HG03378 (cell line): ENCODE results near the gene FAF1.
"Not testable (repeated sequence)": the region's sequence is repeated elsewhere in the genome, so short reads cannot be mapped to it uniquely, and the experiment has no call there.

ENCODE experiments used
- ATAC-seq: cut with Tn5 transposase; IDR thresholded peaks from one replicate; pipeline ENCODE4 v1.9.1; 2021; ENCODE audit warnings: mild to moderate bottlenecking, moderate library complexity; ENCODE audit not compliant: unreplicated experiment

FAF1 gene

DNA sequence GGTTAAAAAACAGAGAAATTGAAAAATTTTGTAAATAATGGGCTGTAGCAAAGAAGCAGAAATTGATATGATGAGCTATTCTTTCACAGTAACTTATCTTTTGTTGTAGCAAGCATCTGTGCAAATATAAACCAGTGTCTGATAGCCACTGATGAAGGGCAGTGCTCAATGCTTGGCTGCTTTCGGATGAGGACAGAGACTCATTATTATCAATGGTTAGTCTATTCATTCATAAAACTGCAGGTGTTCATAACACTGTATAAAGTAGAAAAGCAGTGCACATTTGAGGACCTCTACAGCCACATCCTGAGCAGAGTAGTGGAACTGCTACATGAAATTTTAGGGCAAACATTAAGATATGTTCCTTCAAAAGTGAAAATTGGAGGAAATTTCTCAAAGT, 107.2 kb downstream of the FAF1 start:
- no peak for ATAC-seq

DNA sequence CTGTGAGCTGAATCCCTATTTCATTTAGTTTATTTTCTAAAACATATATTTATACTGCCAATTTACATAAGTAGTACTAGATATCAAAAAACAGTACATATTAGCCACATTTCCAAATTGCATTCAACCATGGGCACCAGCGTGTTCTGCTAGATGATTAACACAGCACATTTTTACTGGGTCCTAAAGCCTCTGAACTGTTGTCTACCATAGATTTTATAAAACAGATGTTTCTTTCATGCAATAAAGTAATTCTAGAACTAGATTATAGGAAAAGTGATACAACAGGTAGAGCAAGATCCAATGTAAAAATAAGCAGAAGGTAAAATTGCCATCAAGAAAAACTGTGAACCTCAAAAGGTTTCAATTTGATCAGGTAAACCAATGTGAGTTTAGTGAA, 108.6 kb downstream of the FAF1 start:
- ATAC-seq: no peak

DNA sequence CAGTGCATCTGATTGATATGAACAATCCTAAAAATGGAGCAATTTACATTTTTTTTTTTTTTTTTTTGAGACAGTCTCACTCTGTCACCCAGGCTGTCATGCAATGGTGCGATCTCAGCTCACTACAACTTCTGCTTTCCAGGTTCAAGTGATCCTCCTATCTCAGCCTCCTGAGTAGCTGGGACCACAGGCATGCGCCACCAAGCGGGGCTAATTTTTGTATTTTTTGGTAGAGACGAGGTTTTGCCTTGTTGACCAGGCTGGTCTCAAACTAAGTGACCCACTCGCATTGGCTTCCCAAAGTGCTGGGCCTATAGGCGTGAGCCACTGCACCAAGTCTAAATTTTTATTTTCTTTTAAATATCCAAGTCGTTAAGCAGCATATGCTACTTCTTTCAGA, 109.0 kb downstream of the FAF1 start:
- no peak for ATAC-seq

- no peak for ATAC-seq
Measured at GRCh38 chr1:50847303-50847702, 112.8 kb downstream of the FAF1 start.

DNA sequence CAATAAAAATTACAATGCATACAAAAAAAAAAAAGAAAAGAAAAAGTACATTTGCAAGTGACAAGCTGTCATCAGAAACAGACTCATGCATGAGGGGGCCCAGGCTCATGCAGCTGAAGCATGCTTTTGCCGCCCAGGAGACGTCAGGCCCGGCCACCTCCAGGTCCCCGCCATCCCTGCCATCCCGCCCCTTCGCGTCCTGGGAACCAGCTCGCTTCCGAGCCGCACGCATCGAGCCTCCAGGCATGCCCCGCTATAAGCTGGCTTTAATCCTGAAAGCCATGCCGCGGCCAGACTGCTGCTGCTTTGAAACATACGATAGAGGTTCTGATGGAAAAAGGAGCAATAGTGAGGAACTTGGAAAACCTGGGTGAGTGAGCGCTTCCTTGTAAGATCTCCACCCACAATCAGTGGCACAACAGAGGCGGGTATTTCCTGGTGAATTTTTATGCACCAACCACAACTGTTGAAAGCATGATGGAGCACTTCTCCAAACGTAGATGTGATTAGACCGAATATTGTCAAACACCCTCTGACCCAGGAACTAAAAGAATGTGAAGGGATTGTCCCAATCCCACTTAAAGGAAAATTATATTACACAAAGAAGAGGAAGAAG, 113.7 kb downstream of the FAF1 start:
- ATAC-seq: no peak

DNA sequence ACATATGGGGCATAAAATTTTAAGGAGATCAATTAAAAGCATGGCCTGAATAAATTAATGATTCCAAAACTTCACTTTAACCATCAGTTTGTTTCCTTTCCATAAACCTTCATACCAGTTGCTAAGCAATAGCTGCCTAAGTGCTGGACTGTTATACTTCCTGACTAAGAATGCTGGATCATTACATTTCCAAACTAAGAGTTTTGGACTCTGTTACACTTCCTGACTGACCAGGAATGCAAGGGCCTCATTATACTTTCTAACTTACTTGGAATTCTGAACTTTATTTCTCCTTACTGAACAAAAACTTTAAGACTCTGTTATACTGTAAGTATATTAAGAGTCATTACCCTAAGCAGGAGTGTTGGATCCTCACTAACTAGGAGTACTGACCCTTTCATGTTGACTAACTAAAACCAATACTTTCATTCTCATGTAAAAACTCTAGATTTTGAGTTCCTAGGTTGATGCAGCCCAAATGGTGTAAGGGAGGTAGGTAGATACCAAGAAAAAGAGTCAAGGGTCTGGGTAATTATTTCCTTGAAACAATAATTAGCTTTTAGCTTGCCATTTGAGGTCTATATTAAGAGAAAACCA, 118.2 kb downstream of the FAF1 start:
- ATAC-seq: no peak

DNA sequence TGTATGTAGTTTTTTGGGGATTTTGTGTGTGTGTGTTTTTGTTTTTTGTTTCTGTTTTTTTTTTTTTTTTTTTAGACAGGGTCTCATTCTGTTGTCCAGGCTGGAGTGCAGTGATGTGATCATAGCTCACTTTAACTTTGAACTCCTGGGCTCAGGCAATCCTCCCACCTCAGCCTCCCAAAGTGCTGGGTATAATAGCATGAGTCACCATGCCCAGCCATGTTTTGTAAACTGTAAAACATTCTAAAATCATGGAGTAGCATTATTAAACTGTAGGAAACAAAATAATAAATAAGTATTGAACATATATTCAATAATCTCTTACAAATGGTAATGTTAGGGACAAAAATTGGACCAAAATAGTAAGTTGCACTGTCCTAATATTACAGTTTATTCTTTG, 124.0 kb downstream of the FAF1 start:
- no peak for ATAC-seq

GRCh38 chr1:50833216-50833615, 126.9 kb downstream of the FAF1 start:
- no peak for ATAC-seq

GRCh38 chr1:50832167-50832566, 127.9 kb downstream of the FAF1 start:
- ATAC-seq: no peak

DNA sequence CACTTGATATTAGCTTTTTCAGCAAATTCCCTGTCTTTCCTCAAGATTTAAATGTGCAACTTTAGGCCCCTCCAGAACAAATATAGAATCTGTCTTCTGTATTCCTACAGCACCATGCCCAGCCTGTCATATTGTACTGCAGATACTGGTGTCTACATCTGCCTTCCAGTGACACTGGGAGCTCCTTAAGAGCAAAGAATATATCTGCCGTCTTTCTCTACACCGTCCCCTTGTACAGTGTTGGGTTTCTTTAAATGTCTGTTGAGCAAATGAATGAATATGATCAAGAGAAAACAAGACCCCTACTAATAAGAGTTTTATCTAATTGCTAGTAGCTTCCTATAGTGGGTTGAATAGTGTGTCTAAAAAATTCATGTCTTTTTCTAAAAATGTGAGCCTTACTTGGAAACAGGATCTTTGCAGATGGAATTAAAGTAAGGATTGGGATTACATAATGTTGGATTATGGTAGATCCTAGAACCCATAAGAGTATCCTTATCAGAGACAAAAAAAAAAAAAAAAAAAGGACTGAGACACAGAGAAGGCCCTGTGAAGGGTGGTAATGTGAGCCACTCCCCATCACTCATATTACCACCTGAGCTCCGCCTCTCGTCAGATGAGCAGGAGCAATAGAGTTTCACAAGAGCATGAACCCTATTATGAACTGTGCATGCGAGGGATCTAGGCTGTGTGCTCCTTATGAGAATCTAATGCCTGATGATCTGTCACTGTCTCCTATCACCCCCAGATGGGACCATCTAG, 128.6 kb downstream of the FAF1 start:
- ATAC-seq: no peak

DNA sequence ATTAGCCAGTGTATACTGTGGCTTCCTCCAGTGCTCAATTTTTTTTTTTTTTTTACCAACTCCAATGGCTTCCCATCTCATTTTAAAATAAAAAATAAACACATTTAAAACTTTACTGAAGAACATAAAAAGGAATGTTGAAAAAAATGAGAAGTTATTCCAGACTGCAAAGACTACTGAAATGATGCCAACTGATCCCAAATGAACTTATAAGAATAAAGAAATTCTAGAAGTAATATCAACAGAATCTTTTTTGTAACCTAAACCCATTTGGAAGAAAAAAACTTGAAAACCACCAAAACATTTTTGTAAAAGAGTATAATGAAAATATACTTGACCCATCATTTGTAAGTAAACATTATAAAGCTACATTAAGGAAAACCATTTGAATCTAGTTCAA, 129.4 kb downstream of the FAF1 start:
- no peak for ATAC-seq

- no peak for ATAC-seq
Measured at GRCh38 chr1:50829014-50829958, 130.8 kb downstream of the FAF1 start.

- ATAC-seq: no peak
Measured at GRCh38 chr1:50827546-50827945, 132.5 kb downstream of the FAF1 start.

DNA sequence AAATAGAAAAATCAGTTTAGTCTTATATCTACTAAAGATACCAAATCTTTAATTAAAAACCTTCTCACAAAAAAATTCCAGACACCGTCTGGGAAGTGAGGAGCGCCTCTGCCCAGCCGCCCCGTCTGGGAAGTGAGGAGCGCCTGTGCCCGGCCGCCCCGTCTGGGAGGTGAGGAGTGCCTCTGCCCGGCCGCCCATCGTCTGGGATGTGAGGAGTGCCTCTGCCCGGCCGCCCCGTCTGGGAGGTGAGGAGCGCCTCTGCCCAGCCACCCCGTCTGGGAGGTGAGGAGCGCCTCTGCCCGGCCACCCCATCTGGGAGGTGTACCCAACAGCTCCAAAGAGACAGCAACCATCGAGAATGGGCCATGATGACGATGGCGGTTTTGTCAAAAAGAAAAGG, 133.3 kb downstream of the FAF1 start:
- ATAC-seq: not testable (repeated sequence)

- ATAC-seq: no peak
Measured at GRCh38 chr1:50822035-50822776, 137.9 kb downstream of the FAF1 start.

GRCh38 chr1:50820545-50820944, 139.5 kb downstream of the FAF1 start:
- no peak for ATAC-seq

GRCh38 chr1:50812346-50812745, 147.7 kb downstream of the FAF1 start:
- ATAC-seq: no peak

DNA sequence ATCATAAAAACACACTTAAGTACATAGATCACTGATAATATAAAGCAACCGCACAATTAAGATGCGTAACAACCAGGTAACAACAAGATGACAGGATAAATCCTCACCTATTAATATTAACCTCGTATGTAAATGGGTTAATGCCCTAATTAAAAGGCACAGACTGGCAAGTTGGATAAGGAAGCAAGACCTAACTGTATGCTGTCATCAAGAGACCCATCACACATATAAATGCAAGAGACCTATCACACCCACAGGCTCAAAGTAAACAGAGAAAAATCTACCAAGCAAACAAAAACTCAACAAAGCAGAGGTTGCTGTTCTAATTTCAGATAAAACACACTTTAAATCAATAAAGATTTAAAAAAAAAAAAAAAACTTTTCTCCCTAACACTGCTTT, 151.8 kb downstream of the FAF1 start:
- ATAC-seq: no peak

DNA sequence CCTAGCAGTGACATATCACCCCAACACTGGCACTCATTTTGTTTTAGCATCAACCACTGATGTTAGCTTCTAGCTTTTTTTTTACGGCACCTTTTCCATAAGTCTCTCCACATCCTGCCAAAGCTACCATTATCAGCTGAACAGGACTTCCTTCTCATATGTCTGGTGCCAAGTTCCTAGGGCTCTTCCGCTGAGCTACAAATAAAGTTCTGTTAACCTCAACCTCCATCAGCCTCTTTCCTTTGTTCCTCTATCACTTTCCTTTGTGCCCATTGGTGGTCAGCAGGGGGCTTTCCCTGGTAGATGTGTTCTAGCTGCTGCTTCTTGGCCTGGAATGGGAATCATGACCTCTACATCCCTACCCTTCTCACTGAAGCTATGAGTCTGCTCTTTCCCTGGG, 163.8 kb downstream of the FAF1 start:
- ATAC-seq: no peak

DNA sequence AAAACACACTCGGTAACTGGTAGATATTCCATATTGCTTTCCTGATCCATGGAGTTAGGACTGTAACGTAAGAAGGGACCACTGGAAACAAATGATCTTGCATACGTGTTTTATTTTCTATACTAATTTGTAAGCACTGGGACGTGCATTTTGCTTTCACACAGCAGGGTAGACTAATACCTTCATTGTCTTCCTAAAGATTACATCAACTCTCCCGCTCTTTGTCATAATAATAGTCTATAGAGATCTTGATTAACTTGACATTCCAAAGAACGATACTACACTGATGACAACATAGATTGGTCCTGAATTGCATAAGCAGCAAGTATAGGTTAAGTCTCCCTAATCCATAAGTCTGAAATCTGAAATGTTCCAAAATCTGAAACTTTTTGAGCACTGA, 166.5 kb downstream of the FAF1 start:
- no peak for ATAC-seq

GRCh38 chr1:50787266-50787665, 172.8 kb downstream of the FAF1 start:
- ATAC-seq: no peak
